Measurements from ENCODE around the gene PRF1. TPM values are rescaled to one million over a fixed set of nuclear protein-coding genes. Genes with fewer than 3 reads are reported as not detected.
"Not testable (repeated sequence)": the region's sequence is repeated elsewhere in the genome, so short reads cannot be mapped to it uniquely, and the experiment has no call there.

PRF1 gene
- total RNA-seq, 2 experiments from 2014 or later, result 32.4 to 32.6 TPM

DNA sequence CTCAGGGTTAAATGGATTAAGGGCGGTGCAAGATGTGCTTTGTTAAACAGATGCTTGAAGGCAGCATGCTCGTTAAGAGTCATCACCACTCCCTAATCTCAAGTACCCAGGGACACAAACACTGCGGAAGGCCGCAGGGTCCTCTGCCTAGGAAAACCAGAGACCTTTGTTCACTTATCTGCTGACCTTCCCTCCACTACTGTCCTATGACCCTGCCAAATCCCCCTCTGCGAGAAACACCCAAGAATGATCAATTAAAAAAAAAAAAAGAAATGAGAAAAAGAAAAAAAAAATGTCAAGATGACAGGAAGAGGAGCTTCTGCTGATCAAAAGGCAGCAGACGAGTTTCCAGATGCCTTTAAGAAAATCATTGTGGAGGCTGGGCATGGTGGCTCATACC lies 29.2 kb upstream of the PRF1 start:
- CTCF ChIA-PET; H3K4me1 Mint-ChIP-seq (ENCODE audit: low read depth); H3K27ac Mint-ChIP-seq; POLR2A ChIA-PET; DNase-seq; H3K36me3 Mint-ChIP-seq; intact Hi-C loops (cut with micrococcal nuclease); H3K9me3 Mint-ChIP-seq; H3K4me3 Mint-ChIP-seq: not testable (repeated sequence)
- H3K27me3 Mint-ChIP-seq, result peaks cover 20% of the 10 kb centered on the region

GRCh38 chr10:70629338-70629737 lies 26.8 kb upstream of the PRF1 start:
- peaks cover 8% of the 10 kb centered on the region for H3K9me3 Mint-ChIP-seq
- CTCF ChIA-PET, result no interaction called here
- no peaks in the 10 kb centered on the region for H3K4me1 Mint-ChIP-seq (ENCODE audit: low read depth)
- H3K27me3 Mint-ChIP-seq, result peaks cover 16% of the 10 kb centered on the region
- H3K4me3 Mint-ChIP-seq, result no peak overlapping the region
- H3K36me3 Mint-ChIP-seq, result no peaks in the 10 kb centered on the region
- POLR2A ChIA-PET, result no interaction called here
- no peak overlapping the region for H3K27ac Mint-ChIP-seq
- intact Hi-C loops (cut with micrococcal nuclease), result no loop called here
- DNase-seq, result no peak

DNA sequence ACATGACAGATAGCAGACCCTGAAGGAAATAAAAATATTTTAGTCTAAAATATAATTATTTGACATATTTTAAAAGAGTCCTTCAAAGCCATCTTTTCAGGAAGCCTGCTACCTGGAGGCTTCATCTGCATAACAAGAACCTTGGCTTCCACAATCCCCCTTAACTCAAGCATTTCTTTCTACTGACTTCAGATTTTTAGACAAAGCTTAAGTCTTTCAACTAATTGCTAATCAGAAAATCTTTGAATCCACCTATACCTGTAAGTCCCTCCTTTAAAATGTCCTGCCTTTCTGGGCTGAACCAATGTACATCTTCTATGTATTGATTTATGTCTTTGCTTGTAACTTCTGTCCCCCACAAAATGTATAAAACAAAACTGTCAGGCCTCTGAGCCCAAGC lies 23.5 kb upstream of the PRF1 start:
- ChIA-PET CTCF (no interaction called here), POLR2A (no interaction called here)

DNA sequence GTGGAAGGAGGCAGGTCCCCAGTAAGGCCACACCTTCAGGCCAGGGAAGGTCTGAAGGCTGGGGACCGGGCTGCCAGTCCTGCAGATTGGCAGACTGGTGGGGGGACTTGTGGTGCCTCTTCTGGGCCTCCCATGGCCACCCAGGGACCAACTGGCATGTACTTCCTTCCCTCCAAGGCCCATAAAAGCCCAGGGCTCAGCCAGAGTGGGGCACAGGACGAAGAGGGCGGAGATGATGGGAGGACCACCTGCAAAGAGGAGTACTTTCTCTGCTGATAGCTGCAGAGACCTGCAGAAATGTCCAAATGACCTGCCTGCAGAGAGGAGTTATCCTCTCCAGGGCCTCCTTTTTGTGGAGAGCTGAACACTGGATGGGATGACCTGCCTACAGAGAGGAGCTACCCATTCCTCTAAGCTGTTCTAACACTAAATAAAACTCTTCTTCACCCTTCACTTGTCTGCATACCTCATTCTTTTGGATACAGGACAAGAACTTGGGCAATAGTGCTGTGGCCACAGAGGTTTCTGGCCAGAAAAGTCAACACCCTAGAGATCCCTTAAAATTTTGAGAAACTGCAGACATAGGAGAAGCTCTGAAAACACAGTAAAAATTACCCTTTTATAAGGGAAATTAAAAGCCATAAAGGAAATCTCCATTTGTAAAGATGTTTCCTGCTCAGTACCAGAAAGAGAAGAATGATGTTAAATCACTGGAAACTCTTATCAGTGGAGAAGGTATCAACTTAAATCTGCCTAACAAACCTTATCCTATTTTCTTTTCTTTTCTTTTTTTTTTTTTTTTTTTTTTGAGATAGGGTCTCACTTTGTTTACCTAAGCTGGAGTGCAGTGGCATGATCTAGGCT lies 20.7 kb upstream of the PRF1 start:
- Mint-ChIP-seq H3K27ac (no peak overlapping the region), H3K27me3 (peaks cover 12% of the 10 kb centered on the region), H3K9me3 (peaks cover 18% of the 10 kb centered on the region), H3K4me3 (no peak overlapping the region), H3K4me1 (ENCODE audit: low read depth) (peaks cover 7% of the 10 kb centered on the region), H3K36me3 (peaks cover 8% of the 10 kb centered on the region)
- ChIA-PET CTCF (interaction anchor here (0.7 to 1.4 kb wide), 2 partner anchors 64 to 135 kb away, joined by 4 read pairs; no protein-coding TSS in a partner anchor), POLR2A (no interaction called here)
- DNase-seq, result no peak
- intact Hi-C loops (cut with micrococcal nuclease), result no loop called here

More for the DNA sequence above, 23.5 kb upstream of the PRF1 start:
- Mint-ChIP-seq H3K9me3 (peaks cover 10% of the 10 kb centered on the region), H3K36me3 (no peaks in the 10 kb centered on the region), H3K4me3 (no peak overlapping the region), H3K27me3 (peaks cover 5% of the 10 kb centered on the region), H3K4me1 (ENCODE audit: low read depth) (no peaks in the 10 kb centered on the region), H3K27ac (no peak overlapping the region)
- DNase-seq, result no peak
- intact Hi-C loops (cut with micrococcal nuclease), result no loop called here

GRCh38 chr10:70622541-70622940 lies 20.0 kb upstream of the PRF1 start:
- POLR2A ChIA-PET, result no interaction called here
- H3K9me3 Mint-ChIP-seq, result peaks cover 13% of the 10 kb centered on the region
- H3K36me3 Mint-ChIP-seq, result peaks cover 8% of the 10 kb centered on the region
- intact Hi-C loops (cut with micrococcal nuclease), result no loop called here
- peaks cover 10% of the 10 kb centered on the region for H3K27me3 Mint-ChIP-seq
- H3K4me1 Mint-ChIP-seq (ENCODE audit: low read depth), result peaks cover 11% of the 10 kb centered on the region
- DNase-seq, result no peak
- H3K27ac Mint-ChIP-seq, result no peak overlapping the region
- CTCF ChIA-PET, result interaction anchor here (0.7 to 1.4 kb wide), 2 partner anchors 63 to 136 kb away, joined by 4 read pairs; no protein-coding TSS in a partner anchor
- no peak overlapping the region for H3K4me3 Mint-ChIP-seq

GRCh38 chr10:70621503-70622078 lies 19.1 kb upstream of the PRF1 start:
- Mint-ChIP-seq H3K36me3 (peaks cover 8% of the 10 kb centered on the region), H3K4me1 (ENCODE audit: low read depth) (peaks cover 13% of the 10 kb centered on the region), H3K27ac (no peak overlapping the region), H3K9me3 (peaks cover 10% of the 10 kb centered on the region), H3K4me3 (no peak overlapping the region), H3K27me3 (peaks cover 9% of the 10 kb centered on the region)
- no peak for DNase-seq
- ChIA-PET POLR2A (no interaction called here), CTCF (no interaction called here)
- intact Hi-C loops (cut with micrococcal nuclease), result no loop called here

DNA sequence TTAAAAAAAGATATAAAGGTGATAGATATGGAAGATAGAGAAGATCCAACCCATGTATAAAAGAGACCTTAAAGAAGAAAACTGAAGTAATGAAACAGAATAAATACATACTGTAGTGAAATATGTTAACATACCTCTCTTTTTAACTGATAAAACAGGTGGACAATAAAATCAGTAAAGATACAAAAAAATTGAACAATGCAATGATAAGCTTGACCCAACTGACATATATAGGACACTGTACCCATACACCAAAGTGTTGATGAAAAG lies 17.4 kb upstream of the PRF1 start:
- POLR2A ChIA-PET, result no interaction called here
- CTCF ChIA-PET, result interaction anchor here (0.7 to 1.4 kb wide), 5 partner anchors 11 to 264 kb away, joined by 3 to 4 read pairs (median 3); partner anchors contain the start of gene PRF1

GRCh38 chr10:70619271-70620019 lies 16.9 kb upstream of the PRF1 start:
- H3K27me3 Mint-ChIP-seq, result peaks cover 9% of the 10 kb centered on the region
- CTCF ChIA-PET, result interaction anchor here (0.7 to 1.5 kb wide), 8 partner anchors 11 to 264 kb away, joined by 3 to 6 read pairs (median 4); partner anchors contain the start of gene PRF1
- POLR2A ChIA-PET, result interaction anchor here (1.3 to 2.2 kb wide), 2 partner anchors 37 to 139 kb away, joined by 3 to 6 read pairs; no protein-coding TSS in a partner anchor
- H3K27ac Mint-ChIP-seq, result no peak overlapping the region
- no peak overlapping the region for H3K4me3 Mint-ChIP-seq
- peaks cover 17% of the 10 kb centered on the region for H3K4me1 Mint-ChIP-seq (ENCODE audit: low read depth)
- DNase-seq, result no peak
- intact Hi-C loops (cut with micrococcal nuclease), result loop anchor here (1.0 to 2.0 kb wide), 3 partner anchors 33 to 137 kb away; no protein-coding TSS in a partner anchor
- peaks cover 8% of the 10 kb centered on the region for H3K36me3 Mint-ChIP-seq
- H3K9me3 Mint-ChIP-seq, result peaks cover 10% of the 10 kb centered on the region

More for the DNA sequence above, 17.4 kb upstream of the PRF1 start:
- Mint-ChIP-seq H3K9me3 (peaks cover 10% of the 10 kb centered on the region), H3K4me3 (no peak overlapping the region), H3K27ac (no peak overlapping the region), H3K27me3 (peaks cover 9% of the 10 kb centered on the region), H3K4me1 (ENCODE audit: low read depth) (peaks cover 13% of the 10 kb centered on the region), H3K36me3 (peaks cover 8% of the 10 kb centered on the region)
- intact Hi-C loops (cut with micrococcal nuclease), result no loop called here
- no peak for DNase-seq

DNA sequence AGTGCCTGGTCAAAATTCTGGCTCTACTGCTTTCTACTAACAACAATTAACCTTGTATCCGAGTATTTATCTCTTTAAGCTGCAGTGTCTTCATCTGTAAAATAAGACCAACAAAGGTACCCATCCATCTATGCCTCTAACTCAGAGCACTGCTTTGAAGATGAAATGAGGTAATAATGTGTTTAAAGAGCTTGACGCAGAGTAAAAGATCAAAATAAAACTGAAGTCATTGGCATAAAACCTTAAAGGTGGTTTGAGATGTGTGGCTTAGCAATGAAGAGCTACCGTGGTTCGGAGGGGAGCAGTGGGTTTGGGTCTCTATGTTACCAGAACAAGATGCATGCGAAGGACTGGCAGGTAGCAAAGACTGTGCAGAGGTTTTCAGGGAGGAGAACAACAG lies 16.1 kb upstream of the PRF1 start:
- H3K4me3 Mint-ChIP-seq, result no peak overlapping the region
- peaks cover 7% of the 10 kb centered on the region for H3K27me3 Mint-ChIP-seq
- peaks cover 10% of the 10 kb centered on the region for H3K9me3 Mint-ChIP-seq
- H3K4me1 Mint-ChIP-seq (ENCODE audit: low read depth), result peaks cover 23% of the 10 kb centered on the region
- intact Hi-C loops (cut with micrococcal nuclease), result loop anchor here (1.0 to 2.0 kb wide), 5 partner anchors 32 to 138 kb away; no protein-coding TSS in a partner anchor
- ChIA-PET CTCF (interaction anchor here (0.8 to 1.5 kb wide), 5 partner anchors 25 to 150 kb away, joined by 3 to 6 read pairs (median 4); no protein-coding TSS in a partner anchor), POLR2A (interaction anchor here (0.6 to 2.2 kb wide), 3 partner anchors 38 to 214 kb away, joined by 3 to 6 read pairs (median 3); no protein-coding TSS in a partner anchor)
- DNase-seq, result no peak
- H3K27ac Mint-ChIP-seq, result peak overlapping the region; percentile 20
- H3K36me3 Mint-ChIP-seq, result peaks cover 8% of the 10 kb centered on the region

GRCh38 chr10:70617798-70618568 lies 15.4 kb upstream of the PRF1 start:
- Mint-ChIP-seq H3K27ac (peak overlapping the region; percentile 20), H3K4me1 (ENCODE audit: low read depth) (peaks cover 23% of the 10 kb centered on the region), H3K9me3 (peaks cover 8% of the 10 kb centered on the region), H3K27me3 (peaks cover 7% of the 10 kb centered on the region), H3K4me3 (no peak overlapping the region), H3K36me3 (peaks cover 8% of the 10 kb centered on the region)
- DNase-seq, result peak; percentile 65
- POLR2A ChIA-PET, result interaction anchor here (0.6 to 2.2 kb wide), 4 partner anchors 39 to 215 kb away, joined by 3 to 6 read pairs (median 4); no protein-coding TSS in a partner anchor
- CTCF ChIA-PET, result interaction anchor here (0.6 to 1.5 kb wide), 4 partner anchors 24 to 1112 kb away, joined by 3 to 6 read pairs (median 4); no protein-coding TSS in a partner anchor
- intact Hi-C loops (cut with micrococcal nuclease), result loop anchor here (1.0 to 2.0 kb wide), 5 partner anchors 15 to 59 kb away; partner anchors contain the start of gene PRF1

- POLR2A ChIA-PET, result no interaction called here
- Mint-ChIP-seq H3K4me3 (no peak overlapping the region), H3K27ac (no peak overlapping the region), H3K4me1 (ENCODE audit: low read depth) (peaks cover 23% of the 10 kb centered on the region), H3K36me3 (peaks cover 8% of the 10 kb centered on the region), H3K9me3 (peaks cover 8% of the 10 kb centered on the region), H3K27me3 (peaks cover 7% of the 10 kb centered on the region)
- CTCF ChIA-PET, result no interaction called here
- intact Hi-C loops (cut with micrococcal nuclease), result loop anchor here (2.0 kb wide), 1 partner anchor 14 kb away; the partner anchor contains the start of gene PRF1
- DNase-seq, result no peak
These were observed 14.2 kb upstream of the PRF1 start for GRCh38 chr10:70616761-70617160.

All from activated CD4-positive, alpha-beta memory T cell treated with anti-CD3 and anti-CD28 coated beads for 36 hours (primary cell).